ENCODE data around the gene HMGCS1.

Gene HMGCS1

GRCh38 chr5:43298443-43298842, 14.8 kb downstream of the HMGCS1 start:
- ChIA-PET CTCF (no interaction called here), POLR2A (ENCODE audit: low non-redundant PET) (no interaction called here)
- TF ChIP-seq, protein P1, sequence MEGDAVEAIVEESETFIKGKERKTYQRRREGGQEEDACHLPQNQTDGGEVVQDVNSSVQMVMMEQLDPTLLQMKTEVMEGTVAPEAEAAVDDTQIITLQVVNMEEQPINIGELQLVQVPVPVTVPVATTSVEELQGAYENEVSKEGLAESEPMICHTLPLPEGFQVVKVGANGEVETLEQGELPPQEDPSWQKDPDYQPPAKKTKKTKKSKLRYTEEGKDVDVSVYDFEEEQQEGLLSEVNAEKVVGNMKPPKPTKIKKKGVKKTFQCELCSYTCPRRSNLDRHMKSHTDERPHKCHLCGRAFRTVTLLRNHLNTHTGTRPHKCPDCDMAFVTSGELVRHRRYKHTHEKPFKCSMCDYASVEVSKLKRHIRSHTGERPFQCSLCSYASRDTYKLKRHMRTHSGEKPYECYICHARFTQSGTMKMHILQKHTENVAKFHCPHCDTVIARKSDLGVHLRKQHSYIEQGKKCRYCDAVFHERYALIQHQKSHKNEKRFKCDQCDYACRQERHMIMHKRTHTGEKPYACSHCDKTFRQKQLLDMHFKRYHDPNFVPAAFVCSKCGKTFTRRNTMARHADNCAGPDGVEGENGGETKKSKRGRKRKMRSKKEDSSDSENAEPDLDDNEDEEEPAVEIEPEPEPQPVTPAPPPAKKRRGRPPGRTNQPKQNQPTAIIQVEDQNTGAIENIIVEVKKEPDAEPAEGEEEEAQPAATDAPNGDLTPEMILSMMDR (conservative IDR thresholded peaks at IDR 0.05; ENCODE audit: low read depth): no peak
- no peak overlapping the region for H3K27ac ChIP-seq
- DNase-seq (ENCODE audit: low spot score): no peak

DNA sequence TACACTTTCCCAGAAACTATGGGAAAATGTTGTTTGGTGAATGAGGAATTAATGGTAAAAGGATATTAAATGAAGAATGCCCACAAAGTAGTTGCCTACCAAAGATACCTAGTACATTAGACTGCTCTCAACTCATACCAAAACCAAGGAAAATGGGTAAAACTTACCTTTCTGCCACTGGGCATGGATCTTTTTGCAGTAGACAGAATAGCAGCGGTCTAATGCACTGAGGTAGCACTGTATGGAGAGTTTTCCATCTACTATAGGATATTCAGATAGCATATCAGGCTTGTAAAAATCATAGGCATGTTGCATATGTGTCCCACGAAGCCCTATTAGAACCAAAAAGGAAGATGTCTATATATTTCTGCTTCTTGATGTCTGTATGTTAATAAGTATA, 16.4 kb downstream of the HMGCS1 start:
- POLR2A ChIA-PET (ENCODE audit: low non-redundant PET): no interaction called here
- CTCF ChIA-PET: no interaction called here
- no peak overlapping the region for H3K27ac ChIP-seq
- TF ChIP-seq, protein P1 (conservative IDR thresholded peaks at IDR 0.05; ENCODE audit: low read depth): no peak
- no peak for DNase-seq (ENCODE audit: low spot score)

GRCh38 chr5:43295202-43295601, 18.0 kb downstream of the HMGCS1 start:
- H3K27ac ChIP-seq: no peak overlapping the region
- DNase-seq (ENCODE audit: low spot score): no peak
- CTCF ChIA-PET: interaction anchor here (0.5 to 0.7 kb wide), 2 partner anchors 98 to 1782 kb away, joined by 3 read pairs; no protein-coding TSS in a partner anchor
- TF ChIP-seq, protein P1 (conservative IDR thresholded peaks at IDR 0.05; ENCODE audit: low read depth): no peak
- POLR2A ChIA-PET (ENCODE audit: low non-redundant PET): no interaction called here

GRCh38 chr5:43294226-43294625, 19.0 kb downstream of the HMGCS1 start:
- no peak overlapping the region for H3K27ac ChIP-seq
- TF ChIP-seq, protein P1 (conservative IDR thresholded peaks at IDR 0.05; ENCODE audit: low read depth): no peak
- DNase-seq (ENCODE audit: low spot score): no peak
- POLR2A ChIA-PET (ENCODE audit: low non-redundant PET): no interaction called here
- CTCF ChIA-PET: interaction anchor here (0.5 to 0.7 kb wide), 2 partner anchors 68 to 173 kb away, joined by 4 to 5 read pairs; no protein-coding TSS in a partner anchor

- DNase-seq (ENCODE audit: low spot score): no peak
- POLR2A ChIA-PET (ENCODE audit: low non-redundant PET): no interaction called here
- TF ChIP-seq, protein P1 (conservative IDR thresholded peaks at IDR 0.05; ENCODE audit: low read depth): no peak
- no peak overlapping the region for H3K27ac ChIP-seq
- CTCF ChIA-PET: interaction anchor here (1.1 kb wide), 1 partner anchor 15 kb away, joined by 3 read pairs; no protein-coding TSS in a partner anchor
Observed at GRCh38 chr5:43290726-43291125, 22.5 kb downstream of the HMGCS1 start.

DNA sequence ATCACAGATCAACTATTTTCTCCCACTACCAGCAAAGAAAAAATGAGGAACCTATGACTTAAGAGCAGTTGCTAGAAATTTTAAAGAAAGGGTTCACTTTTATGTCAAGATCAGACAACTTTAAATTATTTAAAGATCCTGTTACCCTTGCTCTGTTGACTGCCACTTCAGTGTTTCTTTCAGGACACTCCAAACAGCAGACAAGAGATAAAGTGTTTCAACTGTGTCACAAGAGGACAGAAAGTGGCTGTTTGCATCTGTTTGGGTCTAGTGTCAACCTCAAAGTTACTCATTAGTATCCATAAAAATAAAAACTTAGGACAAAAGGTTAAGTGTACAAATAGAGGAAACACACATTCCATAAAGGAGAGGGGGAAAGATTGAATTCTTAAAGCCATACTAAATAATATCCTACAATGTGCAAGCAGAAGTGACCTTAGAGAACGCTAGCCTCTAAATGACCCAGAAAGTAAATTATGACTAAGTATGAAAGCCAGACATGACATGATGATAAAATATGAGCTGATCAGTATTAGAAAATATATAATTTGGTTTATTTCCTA, 24.9 kb downstream of the HMGCS1 start:
- POLR2A ChIA-PET (ENCODE audit: low non-redundant PET): no interaction called here
- CTCF ChIA-PET: no interaction called here
- H3K27ac ChIP-seq: no peak overlapping the region

More for the DNA sequence above, 24.9 kb downstream of the HMGCS1 start:
- no peak for DNase-seq (ENCODE audit: low spot score)
- TF ChIP-seq, protein P1 (conservative IDR thresholded peaks at IDR 0.05; ENCODE audit: low read depth): no peak
